Measurements from ENCODE around the gene MGMT.

GRCh38 chr10:129617768-129618167 lies 150.7 kb downstream of the MGMT start:
- TF ChIP-seq EZH2phosphoT487 (IDR thresholded peaks at IDR 0.05; ENCODE audit: low read length) (no peak), CTCF (IDR thresholded peaks at IDR 0.05; ENCODE audit: low read length) (no peak)
